ENCODE results near the gene IL13. TPM values are rescaled to one million over a fixed set of nuclear protein-coding genes. Genes with fewer than 3 reads are reported as not detected.
"Not testable (repeated sequence)": the region's sequence is repeated elsewhere in the genome, so short reads cannot be mapped to it uniquely, and the experiment has no call there.

IL13 gene
- total RNA-seq, 1 experiment from 2014 or later = not detected

- Mint-ChIP-seq H3K27ac (ENCODE audit: low read depth, unreplicated experiment) (no peak overlapping the region), H3K9me3 (ENCODE audit: unreplicated experiment) (peaks cover 8% of the 10 kb centered on the region), H3K36me3 (ENCODE audit: insufficient read depth, unreplicated experiment) (peaks cover 13% of the 10 kb centered on the region), H3K4me1 (ENCODE audit: insufficient read depth, unreplicated experiment) (peaks cover 6% of the 10 kb centered on the region), H3K27me3 (ENCODE audit: insufficient read depth, unreplicated experiment) (no peaks in the 10 kb centered on the region), H3K4me3 (ENCODE audit: unreplicated experiment) (no peak overlapping the region)
- BruUV-seq (replicated peaks) = no TSS peak
- DNase-seq (ENCODE audit: unreplicated experiment) = no peak
- ChIA-PET POLR2A (interaction anchor here (0.6 to 2.1 kb wide), 5 partner anchors 12 to 164 kb away, joined by 3 to 7 read pairs (median 4); no protein-coding TSS in a partner anchor), CTCF (interaction anchor here (0.7 to 1.1 kb wide), 5 partner anchors 10 to 451 kb away, joined by 3 to 4 read pairs (median 3); no protein-coding TSS in a partner anchor)
- intact Hi-C loops (cut with micrococcal nuclease) = no loop called here
- TF ChIP-seq CTCF (IDR thresholded peaks at IDR 0.05; ENCODE audit: unreplicated experiment) = no peak
These were observed 31.5 kb downstream of the IL13 start for GRCh38 chr5:132689513-132689912.

- H3K27ac Mint-ChIP-seq (ENCODE audit: low read depth, unreplicated experiment) = no peak overlapping the region
- peaks cover 8% of the 10 kb centered on the region for H3K9me3 Mint-ChIP-seq (ENCODE audit: unreplicated experiment)
- H3K36me3 Mint-ChIP-seq (ENCODE audit: insufficient read depth, unreplicated experiment) = peaks cover 13% of the 10 kb centered on the region
- H3K4me3 Mint-ChIP-seq (ENCODE audit: unreplicated experiment) = no peak overlapping the region
- ChIA-PET POLR2A (interaction anchor here (0.6 to 2.0 kb wide), 4 partner anchors 12 to 163 kb away, joined by 3 to 6 read pairs (median 4); no protein-coding TSS in a partner anchor), CTCF (interaction anchor here (0.6 to 1.1 kb wide), 4 partner anchors 43 to 452 kb away, joined by 3 to 4 read pairs (median 3); no protein-coding TSS in a partner anchor)
- peaks cover 6% of the 10 kb centered on the region for H3K4me1 Mint-ChIP-seq (ENCODE audit: insufficient read depth, unreplicated experiment)
- no peak for DNase-seq (ENCODE audit: unreplicated experiment)
- H3K27me3 Mint-ChIP-seq (ENCODE audit: insufficient read depth, unreplicated experiment) = no peaks in the 10 kb centered on the region
- intact Hi-C loops (cut with micrococcal nuclease) = no loop called here
- no TSS peak for BruUV-seq (replicated peaks)
- TF ChIP-seq CTCF (IDR thresholded peaks at IDR 0.05; ENCODE audit: unreplicated experiment) = no peak
These were observed 32.2 kb downstream of the IL13 start for GRCh38 chr5:132690156-132690555.

GRCh38 chr5:132691755-132692631 is 34.0 kb downstream of the IL13 start:
- H3K9me3 Mint-ChIP-seq (ENCODE audit: unreplicated experiment); H3K27ac Mint-ChIP-seq (ENCODE audit: low read depth, unreplicated experiment); intact Hi-C loops (cut with micrococcal nuclease); H3K36me3 Mint-ChIP-seq (ENCODE audit: insufficient read depth, unreplicated experiment); H3K4me3 Mint-ChIP-seq (ENCODE audit: unreplicated experiment); H3K4me1 Mint-ChIP-seq (ENCODE audit: insufficient read depth, unreplicated experiment); H3K27me3 Mint-ChIP-seq (ENCODE audit: insufficient read depth, unreplicated experiment); BruUV-seq (replicated peaks); DNase-seq (ENCODE audit: unreplicated experiment): not testable (repeated sequence)
- ChIA-PET POLR2A (interaction anchor here (0.6 kb wide), 2 partner anchors 46 to 88 kb away, joined by 3 to 4 read pairs; partner anchors contain the start of gene KIF3A), CTCF (interaction anchor here (0.6 kb wide), 2 partner anchors 51 to 1034 kb away, joined by 4 read pairs; no protein-coding TSS in a partner anchor)

- BruUV-seq (replicated peaks) = no TSS peak
- ChIA-PET POLR2A (no interaction called here), CTCF (no interaction called here)
- no peak for TF ChIP-seq CTCF (IDR thresholded peaks at IDR 0.05; ENCODE audit: unreplicated experiment)
- peaks cover 8% of the 10 kb centered on the region for H3K9me3 Mint-ChIP-seq (ENCODE audit: unreplicated experiment)
- H3K36me3 Mint-ChIP-seq (ENCODE audit: insufficient read depth, unreplicated experiment) = peaks cover 11% of the 10 kb centered on the region
- no peaks in the 10 kb centered on the region for H3K27me3 Mint-ChIP-seq (ENCODE audit: insufficient read depth, unreplicated experiment)
- no peak for DNase-seq (ENCODE audit: unreplicated experiment)
- intact Hi-C loops (cut with micrococcal nuclease) = no loop called here
- peaks cover 6% of the 10 kb centered on the region for H3K4me1 Mint-ChIP-seq (ENCODE audit: insufficient read depth, unreplicated experiment)
- H3K4me3 Mint-ChIP-seq (ENCODE audit: unreplicated experiment) = no peak overlapping the region
- H3K27ac Mint-ChIP-seq (ENCODE audit: low read depth, unreplicated experiment) = no peak overlapping the region
These were observed 34.6 kb downstream of the IL13 start for GRCh38 chr5:132692632-132692967.

All from MCF 10A (cell line).